ENCODE data around the gene SLC25A13.

The SLC25A13 gene

GRCh38 chr7:96305915-96306314 lies 16.0 kb downstream of the SLC25A13 start:
- TF ChIP-seq, protein P1, sequence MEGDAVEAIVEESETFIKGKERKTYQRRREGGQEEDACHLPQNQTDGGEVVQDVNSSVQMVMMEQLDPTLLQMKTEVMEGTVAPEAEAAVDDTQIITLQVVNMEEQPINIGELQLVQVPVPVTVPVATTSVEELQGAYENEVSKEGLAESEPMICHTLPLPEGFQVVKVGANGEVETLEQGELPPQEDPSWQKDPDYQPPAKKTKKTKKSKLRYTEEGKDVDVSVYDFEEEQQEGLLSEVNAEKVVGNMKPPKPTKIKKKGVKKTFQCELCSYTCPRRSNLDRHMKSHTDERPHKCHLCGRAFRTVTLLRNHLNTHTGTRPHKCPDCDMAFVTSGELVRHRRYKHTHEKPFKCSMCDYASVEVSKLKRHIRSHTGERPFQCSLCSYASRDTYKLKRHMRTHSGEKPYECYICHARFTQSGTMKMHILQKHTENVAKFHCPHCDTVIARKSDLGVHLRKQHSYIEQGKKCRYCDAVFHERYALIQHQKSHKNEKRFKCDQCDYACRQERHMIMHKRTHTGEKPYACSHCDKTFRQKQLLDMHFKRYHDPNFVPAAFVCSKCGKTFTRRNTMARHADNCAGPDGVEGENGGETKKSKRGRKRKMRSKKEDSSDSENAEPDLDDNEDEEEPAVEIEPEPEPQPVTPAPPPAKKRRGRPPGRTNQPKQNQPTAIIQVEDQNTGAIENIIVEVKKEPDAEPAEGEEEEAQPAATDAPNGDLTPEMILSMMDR (IDR thresholded peaks at IDR 0.05; ENCODE audit: insufficient read depth, missing control alignments) = no peak
- DNase-seq (ENCODE audit: insufficient read length, low spot score) = no peak

DNA sequence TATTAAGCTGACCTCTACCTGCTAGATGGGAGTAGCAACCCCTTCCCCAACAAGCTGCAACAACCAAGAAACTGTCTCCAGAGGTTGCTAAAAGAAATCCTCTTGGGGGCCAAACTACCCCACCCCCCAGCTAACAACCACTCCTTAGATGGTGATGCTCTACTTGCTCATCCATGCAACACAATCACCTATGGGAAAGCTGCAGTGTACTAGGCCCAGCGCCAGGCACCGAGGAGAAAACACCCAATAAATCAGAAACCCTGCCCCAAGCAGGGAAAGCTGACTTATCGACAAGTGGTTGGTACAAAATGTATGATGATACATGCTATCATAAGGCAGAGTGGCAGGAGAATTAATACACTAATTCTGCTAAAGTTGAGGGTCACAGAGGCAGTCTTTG lies 17.3 kb downstream of the SLC25A13 start:
- TF ChIP-seq, protein P1 (IDR thresholded peaks at IDR 0.05; ENCODE audit: insufficient read depth, missing control alignments) = no peak
- DNase-seq (ENCODE audit: insufficient read length, low spot score) = no peak
- FAIRE-seq = no peak

More at GRCh38 chr7:96305915-96306314, 16.0 kb downstream of the SLC25A13 start:
- no peak for FAIRE-seq

GRCh38 chr7:96303686-96304443 lies 18.0 kb downstream of the SLC25A13 start:
- TF ChIP-seq, protein P1 (IDR thresholded peaks at IDR 0.05; ENCODE audit: insufficient read depth, missing control alignments) = no peak
- DNase-seq (ENCODE audit: insufficient read length, low spot score) (no peak), FAIRE-seq (no peak)

DNA sequence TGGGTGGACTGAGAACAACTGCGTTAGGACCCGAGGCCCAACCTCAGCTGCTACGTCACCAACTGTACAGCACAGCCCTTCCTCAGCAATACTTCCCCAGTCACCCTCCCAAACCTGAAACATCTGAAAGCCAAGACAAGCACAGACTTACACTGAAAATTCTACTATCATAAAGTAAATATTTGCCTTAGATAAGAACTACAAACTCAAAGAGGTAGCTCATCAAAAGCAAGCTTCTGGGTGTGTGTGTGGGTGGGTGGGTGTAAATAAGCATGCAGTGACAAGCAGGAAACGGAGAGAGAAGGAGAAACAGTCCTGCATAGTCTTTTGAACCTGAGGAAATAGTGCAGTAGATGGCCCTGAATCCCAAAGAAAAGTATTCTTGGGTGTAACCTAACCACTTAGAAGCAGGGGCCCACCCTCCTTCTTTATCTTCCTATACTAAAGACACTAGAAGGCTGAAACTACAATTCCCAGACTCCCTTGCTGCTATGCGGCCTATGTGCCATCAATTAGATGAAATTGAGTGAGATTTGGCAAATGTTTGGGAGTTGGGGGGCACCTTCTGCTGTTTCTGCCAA lies 18.7 kb downstream of the SLC25A13 start:
- FAIRE-seq (no peak), DNase-seq (ENCODE audit: insufficient read length, low spot score) (no peak)
- TF ChIP-seq, protein P1 (IDR thresholded peaks at IDR 0.05; ENCODE audit: insufficient read depth, missing control alignments) = no peak

DNA sequence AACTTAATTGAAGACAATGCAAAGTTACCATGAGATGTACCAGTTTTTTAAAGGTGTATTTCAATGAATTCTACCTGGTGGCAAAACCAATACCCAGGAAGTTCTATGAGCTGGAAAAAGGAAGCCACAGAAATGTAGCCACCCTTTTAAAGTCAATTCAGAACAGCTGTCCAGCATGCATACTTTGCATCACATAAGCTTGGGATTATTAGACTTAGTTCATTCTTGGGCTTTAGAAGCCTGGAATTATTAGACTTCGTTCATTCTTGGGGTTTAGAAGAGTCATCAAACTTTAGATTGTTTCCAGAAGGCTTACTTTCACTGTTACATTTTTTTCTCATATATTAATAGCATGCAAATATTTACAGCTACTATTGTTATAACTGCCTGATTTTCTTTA lies 20.9 kb downstream of the SLC25A13 start:
- TF ChIP-seq, protein P1 (IDR thresholded peaks at IDR 0.05; ENCODE audit: insufficient read depth, missing control alignments) = no peak
- no peak for FAIRE-seq
- no peak for DNase-seq (ENCODE audit: insufficient read length, low spot score)

GRCh38 chr7:96300502-96300901 lies 21.4 kb downstream of the SLC25A13 start:
- DNase-seq (ENCODE audit: insufficient read length, low spot score) (no peak), FAIRE-seq (no peak)
- TF ChIP-seq, protein P1 (IDR thresholded peaks at IDR 0.05; ENCODE audit: insufficient read depth, missing control alignments) = no peak

DNA sequence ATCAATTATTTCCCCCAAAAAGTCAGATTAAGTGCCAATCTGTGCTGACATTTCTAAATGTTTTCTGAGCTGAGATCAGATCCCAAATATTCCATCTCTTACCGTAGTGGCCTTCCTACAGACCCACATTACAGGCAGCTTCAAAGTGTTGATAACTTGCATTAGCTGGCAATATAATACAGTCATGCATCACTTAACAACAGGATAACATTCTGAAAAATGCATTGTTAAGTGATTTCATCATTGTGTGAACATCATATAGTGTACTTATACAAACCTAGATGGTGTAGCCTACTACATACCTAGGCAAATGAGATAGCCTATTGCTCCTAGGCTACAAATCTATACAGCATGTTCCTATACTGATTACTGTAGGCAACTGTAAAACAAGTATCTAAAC lies 22.4 kb downstream of the SLC25A13 start:
- TF ChIP-seq, protein P1 (IDR thresholded peaks at IDR 0.05; ENCODE audit: insufficient read depth, missing control alignments) = no peak
- DNase-seq (ENCODE audit: insufficient read length, low spot score) (no peak), FAIRE-seq (no peak)

All from D721Med (cell line).